Sigmoid colon (tissue), 7 donors: ENCODE measurements around the gene ZSWIM8. TPM values are rescaled to one million over a fixed set of nuclear protein-coding genes. Genes with fewer than 3 reads are reported as not detected.

Experiments used
- DNase-seq: peaks from one replicate; pipeline ENCODE4 v3.0.0-alpha.2; 2019
- H3K27ac ChIP-seq, 4 donors: fragments of 200-600 bp; sonication (generic); one replicate each; pipeline ENCODE4 v1.5.1; 2016 to 2019; ENCODE audit warnings: mild to moderate bottlenecking in 1 of 4
- H3K27me3 ChIP-seq, 3 donors: fragments of 200-600 bp; sonication (generic); one replicate each; pipeline ENCODE4 v1.5.1; 2019; ENCODE audit warnings: mild to moderate bottlenecking in 1 of 3
- H3K36me3 ChIP-seq, 4 donors: fragments of 200-600 bp; sonication (generic); one replicate each; pipeline ENCODE4 v1.5.1; 2016 to 2019
- H3K4me1 ChIP-seq, 4 donors: fragments of 200-600 bp; sonication (generic); one replicate each; pipeline ENCODE4 v1.5.1; 2017 to 2019
- H3K4me3 ChIP-seq, 4 donors: fragments of 200-600 bp; sonication (generic); one replicate each; pipeline ENCODE4 v1.5.1; 2017 to 2019; ENCODE audit warnings: mild to moderate bottlenecking in 2 of 4, moderate library complexity in 1 of 4
- H3K9me3 ChIP-seq, 4 donors: fragments of 200-600 bp in 3 of 4; sonication (generic) in 3 of 4; one replicate each; pipeline versions ENCODE4 v1.5.1 to v1.6.1; 2013 to 2019
- EP300 ChIP-seq, 4 donors: sonication (generic); formaldehyde crosslinking; IDR thresholded peaks; one replicate each; pipeline ENCODE4 v1.6.1; 2017; ENCODE audit warnings: antibody characterized with exemption in 4 of 4
- POLR2A ChIP-seq, 2 donors: fragments of 450-650 bp; IDR thresholded peaks; one replicate each; pipeline ENCODE4 v1.6.1; 2016; ENCODE audit warnings: antibody characterized with exemption in 2 of 2, mild to moderate bottlenecking in 2 of 2, moderate library complexity in 2 of 2
- POLR2AphosphoS5 ChIP-seq, 4 donors: sonication (generic); formaldehyde crosslinking; IDR thresholded peaks; one replicate each; pipeline ENCODE4 v1.6.1; 2017; ENCODE audit warnings: antibody characterized with exemption in 4 of 4
- WGBS, 2 donors: extraction: QIAGEN DNeasy Blood & Tissue Kit; methylation state at CpG; one replicate each; pipeline ENCODE4 v1.1.7; 2013; 5-methylcytosine and 5-hydroxymethylcytosine counted together
- intact Hi-C: fragments of 100-400 bp; cut with DNase I; formaldehyde crosslinking; loops from one replicate; pipeline ENCODE4 v1.15.1; 2023
- polyA plus RNA-seq, 3 donors: library from polyadenylated mRNA; stranded (reverse); fragments of 200-250 nt; gene quantifications; one replicate each; pipeline ENCODE4 v1.2.3, GENCODE V29; 2013
- total RNA-seq, 4 donors: library from RNA; depleted of rRNA; stranded (reverse); fragments of >200 nt; gene quantifications; one replicate each; pipeline ENCODE4 v1.1.0, GENCODE V29; 2016
- TF ChIP-seq, protein P1 (sequence below), 4 experiments: fragments of 450-650 bp in 3 of 4; fragments of 200-600 bp in 1 of 4; IDR thresholded peaks; one replicate each; pipeline ENCODE4 v1.5.1; 2016 to 2019; ENCODE audit warnings: antibody characterized with exemption in 4 of 4, mild to moderate bottlenecking in 3 of 4, moderate library complexity in 2 of 4
- donor health status: healthy with polysubstance abuse.
- donor health status: Bipolar disorder and iron deficiency.
- donor health status: healthy.

Gene ZSWIM8
- total and polyA plus RNA-seq, 7 donors, result 34.8 to 138 (median 61.8) TPM

DNA sequence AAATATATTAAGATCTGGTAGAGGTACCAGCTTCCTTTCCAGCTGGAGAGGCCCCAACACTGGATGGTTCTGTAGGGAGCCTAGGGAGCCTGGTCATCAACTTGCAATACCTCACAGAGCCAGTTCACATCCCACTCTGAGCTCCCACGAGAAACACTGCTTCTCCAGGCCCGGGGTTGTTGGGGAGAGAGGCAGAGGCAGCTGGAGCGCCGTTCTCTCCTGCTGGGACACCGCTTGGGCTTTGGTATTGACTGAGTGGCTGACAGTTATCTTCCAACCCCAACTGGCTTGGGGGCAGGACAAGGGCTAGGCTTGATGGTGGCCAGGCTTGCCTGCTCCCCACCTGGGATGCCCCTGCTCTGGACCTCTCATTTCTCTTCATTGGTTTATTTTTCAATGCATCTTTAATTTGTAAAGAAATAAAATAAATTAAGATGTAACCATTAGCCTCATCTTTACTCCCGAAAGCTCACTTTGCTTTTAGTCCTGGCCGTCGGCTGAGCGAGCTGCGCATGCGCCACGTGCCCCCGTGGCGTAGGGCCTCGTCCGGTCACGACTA lies 13.6 kb upstream of the ZSWIM8 start:
- 21 to 24% methylated on average over 17 of the region's 17 CpGs for whole genome bisulfite sequencing, 2 donors
- H3K27me3 ChIP-seq, result no peaks in the 10 kb centered on the region
- TF ChIP-seq, protein P1, sequence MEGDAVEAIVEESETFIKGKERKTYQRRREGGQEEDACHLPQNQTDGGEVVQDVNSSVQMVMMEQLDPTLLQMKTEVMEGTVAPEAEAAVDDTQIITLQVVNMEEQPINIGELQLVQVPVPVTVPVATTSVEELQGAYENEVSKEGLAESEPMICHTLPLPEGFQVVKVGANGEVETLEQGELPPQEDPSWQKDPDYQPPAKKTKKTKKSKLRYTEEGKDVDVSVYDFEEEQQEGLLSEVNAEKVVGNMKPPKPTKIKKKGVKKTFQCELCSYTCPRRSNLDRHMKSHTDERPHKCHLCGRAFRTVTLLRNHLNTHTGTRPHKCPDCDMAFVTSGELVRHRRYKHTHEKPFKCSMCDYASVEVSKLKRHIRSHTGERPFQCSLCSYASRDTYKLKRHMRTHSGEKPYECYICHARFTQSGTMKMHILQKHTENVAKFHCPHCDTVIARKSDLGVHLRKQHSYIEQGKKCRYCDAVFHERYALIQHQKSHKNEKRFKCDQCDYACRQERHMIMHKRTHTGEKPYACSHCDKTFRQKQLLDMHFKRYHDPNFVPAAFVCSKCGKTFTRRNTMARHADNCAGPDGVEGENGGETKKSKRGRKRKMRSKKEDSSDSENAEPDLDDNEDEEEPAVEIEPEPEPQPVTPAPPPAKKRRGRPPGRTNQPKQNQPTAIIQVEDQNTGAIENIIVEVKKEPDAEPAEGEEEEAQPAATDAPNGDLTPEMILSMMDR (IDR thresholded peaks at IDR 0.05), result no peak
- no peak for TF ChIP-seq EP300 (IDR thresholded peaks at IDR 0.05)
- no peak for TF ChIP-seq POLR2AphosphoS5 (IDR thresholded peaks at IDR 0.05)
- TF ChIP-seq POLR2A (IDR thresholded peaks at IDR 0.05), result no peak
- intact Hi-C loops, result loop anchor here (2.0 kb wide), 1 partner anchor 27 kb away; the partner anchor contains the start of gene SEC24C
- H3K4me1 ChIP-seq, result peaks cover 0 to 35% (median 28%) of the 10 kb centered on the region in 4 donors
- H3K36me3 ChIP-seq, result peaks cover 38 to 64% (median 42%) of the 10 kb centered on the region in 4 donors
- H3K4me3 ChIP-seq, result peak overlapping the region; percentile 84 to 92 (median 88)
- peak overlapping the region; percentile 97 to 98 (median 98) for H3K27ac ChIP-seq
- no peaks in the 10 kb centered on the region for H3K9me3 ChIP-seq
- DNase-seq, result peak; percentile 95

- intact Hi-C loops, result loop anchor here (2.0 kb wide), 1 partner anchor 28 kb away; the partner anchor contains the start of gene SEC24C
- 0 to 1% methylated on average over 101 of the region's 101 CpGs for WGBS, 2 donors
- TF ChIP-seq, protein P1 (IDR thresholded peaks at IDR 0.05), result no peak
- TF ChIP-seq POLR2A (IDR thresholded peaks at IDR 0.05) (peak; percentile 65 to 71), EP300 (IDR thresholded peaks at IDR 0.05) (no peak), POLR2AphosphoS5 (IDR thresholded peaks at IDR 0.05) (peak; percentile 93 to 96 (median 94))
- H3K27ac ChIP-seq, result peak overlapping the region; percentile 97 to 98 (median 98)
- DNase-seq, result peak; percentile 90
- peak overlapping the region; percentile 84 to 92 (median 88) for H3K4me3 ChIP-seq
- H3K4me1 ChIP-seq, result peaks cover 0 to 35% (median 30%) of the 10 kb centered on the region in 4 donors
- H3K9me3 ChIP-seq, result no peaks in the 10 kb centered on the region
- H3K27me3 ChIP-seq, result no peaks in the 10 kb centered on the region
- peaks cover 34 to 64% (median 36%) of the 10 kb centered on the region in 4 donors for H3K36me3 ChIP-seq
These were observed 12.9 kb upstream of the ZSWIM8 start for GRCh38 chr10:73772281-73773151.

DNA sequence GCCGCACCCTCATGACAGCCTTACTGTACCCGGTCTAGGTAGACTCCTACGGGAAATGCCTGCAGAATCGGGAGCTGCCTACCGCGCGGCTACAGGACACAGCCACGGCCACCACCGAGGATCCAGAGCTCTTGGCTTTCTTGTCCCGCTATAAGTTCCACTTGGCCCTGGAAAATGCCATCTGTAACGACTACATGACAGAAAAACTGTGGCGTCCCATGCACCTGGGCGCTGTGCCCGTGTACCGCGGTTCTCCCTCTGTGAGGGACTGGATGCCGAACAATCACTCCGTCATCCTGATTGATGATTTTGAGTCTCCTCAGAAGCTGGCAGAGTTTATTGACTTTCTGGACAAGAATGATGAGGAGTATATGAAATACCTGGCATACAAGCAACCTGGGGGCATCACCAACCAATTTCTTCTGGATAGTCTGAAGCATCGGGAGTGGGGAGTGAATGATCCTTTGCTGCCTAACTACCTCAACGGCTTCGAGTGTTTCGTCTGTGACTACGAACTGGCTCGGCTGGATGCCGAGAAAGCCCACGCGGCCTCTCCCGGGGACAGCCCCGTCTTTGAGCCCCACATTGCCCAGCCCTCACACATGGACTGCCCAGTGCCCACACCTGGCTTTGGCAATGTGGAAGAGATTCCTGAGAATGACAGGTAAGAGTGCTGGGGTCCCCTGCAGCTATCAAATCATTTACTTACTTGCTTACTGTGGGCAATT lies 12.1 kb upstream of the ZSWIM8 start:
- Histone ChIP-seq H3K4me1 (peaks cover 0 to 35% (median 30%) of the 10 kb centered on the region in 4 donors), H3K27me3 (no peaks in the 10 kb centered on the region), H3K27ac (peak overlapping the region; percentile 97 to 98 (median 98)), H3K9me3 (no peaks in the 10 kb centered on the region), H3K4me3 (peak overlapping the region; percentile 84 to 92 (median 88)), H3K36me3 (peaks cover 28 to 64% (median 29%) of the 10 kb centered on the region in 4 donors)
- WGBS, 2 donors, result 2 to 5% methylated on average over 29 of the region's 29 CpGs
- intact Hi-C loops, result loop anchor here (2.0 kb wide), 1 partner anchor 29 kb away; the partner anchor contains the start of gene SEC24C
- TF ChIP-seq EP300 (IDR thresholded peaks at IDR 0.05) (no peak), POLR2AphosphoS5 (IDR thresholded peaks at IDR 0.05) (no peak), POLR2A (IDR thresholded peaks at IDR 0.05) (no peak)
- TF ChIP-seq, protein P1 (IDR thresholded peaks at IDR 0.05), result no peak
- DNase-seq, result no peak

DNA sequence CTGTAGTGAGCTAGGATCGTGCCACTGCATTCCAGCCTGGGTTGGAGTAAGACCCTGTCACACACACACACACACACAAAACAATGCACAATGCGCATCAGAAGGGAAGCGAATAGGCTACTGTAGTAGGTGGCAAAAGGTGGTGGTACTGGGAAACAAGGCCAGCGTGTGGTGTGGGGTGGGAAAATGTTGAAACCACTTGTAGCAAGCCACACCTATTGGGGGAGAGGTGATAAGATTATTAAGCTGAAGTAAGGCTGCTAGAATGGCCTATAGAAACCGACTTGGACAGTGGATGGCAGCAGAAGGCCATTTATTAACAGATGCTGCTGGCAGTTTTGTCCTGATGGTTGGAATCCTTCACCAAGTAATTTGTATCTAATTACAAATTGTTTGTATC lies 10.8 kb upstream of the ZSWIM8 start:
- Histone ChIP-seq H3K9me3 (no peaks in the 10 kb centered on the region), H3K27ac (peak overlapping the region in 2 of 4 donors; percentile 97 to 98), H3K36me3 (peaks cover 16 to 64% (median 25%) of the 10 kb centered on the region in 4 donors), H3K4me3 (peak overlapping the region in 1 of 4 donors; percentile 84), H3K27me3 (no peaks in the 10 kb centered on the region), H3K4me1 (peaks cover 0 to 35% (median 31%) of the 10 kb centered on the region in 4 donors)
- intact Hi-C loops, result no loop called here
- no peak for DNase-seq
- TF ChIP-seq POLR2A (IDR thresholded peaks at IDR 0.05), result no peak
- no peak for TF ChIP-seq EP300 (IDR thresholded peaks at IDR 0.05)
- TF ChIP-seq POLR2AphosphoS5 (IDR thresholded peaks at IDR 0.05), result no peak
- TF ChIP-seq, protein P1 (IDR thresholded peaks at IDR 0.05), result no peak
- WGBS, 2 donors, result 37 to 42% methylated on average over 5 of the region's 5 CpGs
